SIG-M5 (cell line): ENCODE results near the gene SNRK.
A peak's percentile ranks its signal among the peaks of the same experiment; 100 is the strongest.

Source experiments
- DNase-seq: peaks from one replicate; lab custom pipeline; 2025; lab: John Stamatoyannopoulos, UW

The SNRK gene

GRCh38 chr3:43309372-43310305, 23.3 kb downstream of the SNRK start:
- no peak for DNase-seq

- DNase-seq, result no peak
Observed at GRCh38 chr3:43316783-43317460, 30.6 kb downstream of the SNRK start.

GRCh38 chr3:43317461-43318316, 31.3 kb downstream of the SNRK start:
- DNase-seq, result no peak

- no peak for DNase-seq
Observed at GRCh38 chr3:43319376-43319775, 33.0 kb downstream of the SNRK start.

- DNase-seq, result no peak
Observed at GRCh38 chr3:43319794-43320193, 33.5 kb downstream of the SNRK start.

- no peak for DNase-seq
Observed at GRCh38 chr3:43320288-43320687, 33.9 kb downstream of the SNRK start.

GRCh38 chr3:43323541-43323940, 37.2 kb downstream of the SNRK start:
- no peak for DNase-seq

- peak; percentile 71 for DNase-seq
Observed at GRCh38 chr3:43326891-43327581, 40.7 kb downstream of the SNRK start.

- no peak for DNase-seq
Observed at GRCh38 chr3:43327582-43327979, 41.2 kb downstream of the SNRK start.

GRCh38 chr3:43328653-43329052, 42.3 kb downstream of the SNRK start:
- DNase-seq, result no peak

- no peak for DNase-seq
Observed at GRCh38 chr3:43330981-43331380, 44.6 kb downstream of the SNRK start.

- no peak for DNase-seq
Observed at GRCh38 chr3:43331381-43331780, 45.0 kb downstream of the SNRK start.

GRCh38 chr3:43334976-43335375, 48.6 kb downstream of the SNRK start:
- no peak for DNase-seq

GRCh38 chr3:43335799-43336198, 49.5 kb downstream of the SNRK start:
- no peak for DNase-seq

- no peak for DNase-seq
Observed at GRCh38 chr3:43338295-43338694, 52.0 kb downstream of the SNRK start.

GRCh38 chr3:43340403-43340802, 54.1 kb downstream of the SNRK start:
- DNase-seq, result no peak

- no peak for DNase-seq
Observed at GRCh38 chr3:43341788-43342187, 55.4 kb downstream of the SNRK start.

GRCh38 chr3:43343185-43343584, 56.8 kb downstream of the SNRK start:
- DNase-seq, result no peak

- DNase-seq, result no peak
Observed at GRCh38 chr3:43343815-43344214, 57.5 kb downstream of the SNRK start.

- DNase-seq, result no peak
Observed at GRCh38 chr3:43344520-43344919, 58.2 kb downstream of the SNRK start.

- no peak for DNase-seq
Observed at GRCh38 chr3:43345246-43345645, 58.9 kb downstream of the SNRK start.

GRCh38 chr3:43345877-43346276, 59.5 kb downstream of the SNRK start:
- DNase-seq, result no peak
